Non-pigmented ciliary epithelial cell (primary cell): Measurements from ENCODE around the gene GPS1.

Experiments
- DNase-seq: peaks from one replicate; pipeline ENCODE4 v3.0.0-alpha.2; 2010; ENCODE audit warnings: low read depth

Gene GPS1

DNA sequence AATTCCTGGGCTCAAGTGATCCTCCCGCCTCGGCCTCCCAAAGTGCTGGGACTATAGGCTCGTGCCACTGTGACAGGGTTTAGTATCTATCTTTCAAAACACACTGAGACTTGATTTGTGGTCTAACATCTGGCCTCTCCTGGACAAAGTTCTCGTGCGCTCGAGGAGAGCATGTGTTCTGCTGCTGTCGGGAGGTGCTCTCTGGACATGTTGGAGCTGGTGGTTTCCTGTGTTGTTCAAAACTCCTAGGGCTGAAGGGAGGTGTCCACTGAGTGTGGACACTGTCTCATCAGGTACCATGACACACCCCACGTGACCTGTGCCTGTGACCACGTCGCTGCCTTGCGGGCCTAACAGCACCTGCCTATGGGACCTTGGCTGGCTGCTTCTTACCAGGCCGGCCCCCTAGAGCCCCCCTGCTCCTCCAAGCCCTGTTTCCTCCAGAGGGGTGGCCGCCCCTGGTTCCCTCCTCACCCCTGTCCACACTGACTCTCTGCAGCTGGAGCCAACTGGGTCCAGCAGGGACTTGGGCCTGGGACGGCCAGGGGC lies 5.7 kb upstream of the GPS1 start:
- DNase-seq = no peak

GRCh38 chr17:82046903-82047302 lies 4.8 kb upstream of the GPS1 start:
- DNase-seq = no peak

DNA sequence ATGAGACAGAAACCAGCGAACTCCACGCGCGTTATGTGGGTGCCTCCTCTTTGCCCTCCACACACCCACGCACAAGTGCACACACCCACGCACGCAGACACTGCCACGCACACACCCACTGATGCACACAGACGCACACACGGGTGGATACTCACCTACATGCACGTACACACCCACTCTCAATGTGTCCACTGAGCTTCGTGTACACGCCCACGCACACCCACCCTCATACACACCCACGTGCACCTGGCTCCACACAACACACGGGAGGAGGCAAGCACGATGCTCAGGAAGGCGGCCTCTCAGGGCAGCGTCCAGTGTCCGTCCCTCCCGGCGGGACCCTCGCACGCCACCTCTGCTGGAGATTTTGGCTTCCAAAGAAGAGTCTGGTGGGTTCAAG lies 4.3 kb upstream of the GPS1 start:
- no peak for DNase-seq

DNA sequence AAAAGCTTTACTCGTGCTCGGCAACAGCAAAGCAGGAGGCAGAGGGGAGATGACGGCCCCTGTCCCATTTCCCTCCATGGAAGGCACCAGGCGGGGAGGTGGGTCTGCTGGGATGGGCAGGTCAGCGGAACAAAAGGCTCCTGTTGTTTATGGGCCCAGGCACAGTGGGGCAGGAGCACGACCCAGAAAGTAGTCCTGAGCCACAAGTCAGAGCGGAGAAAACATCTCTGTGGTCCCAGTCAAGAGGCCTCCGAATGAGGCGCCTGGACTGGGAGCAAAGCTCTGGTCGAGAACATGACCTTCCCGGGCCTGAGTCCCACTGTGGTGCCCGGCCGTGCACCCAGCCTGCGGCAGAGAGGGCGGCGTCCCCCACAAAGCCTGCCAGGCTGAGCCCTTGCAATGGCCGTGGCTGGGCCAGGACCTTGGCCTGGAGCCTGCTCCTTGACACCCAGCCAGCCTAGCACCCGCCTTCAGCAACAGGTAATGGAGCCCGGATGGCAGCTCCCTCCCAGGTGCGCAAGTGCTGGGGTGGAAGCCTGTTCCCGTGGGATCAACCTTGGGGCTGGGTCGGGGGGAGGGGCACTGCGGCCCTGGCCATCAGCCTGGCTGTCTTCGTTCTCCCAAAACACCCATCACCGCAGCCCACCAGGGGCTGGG lies 3.7 kb upstream of the GPS1 start:
- DNase-seq = no peak

GRCh38 chr17:82048571-82048971 lies 3.1 kb upstream of the GPS1 start:
- DNase-seq = no peak

- DNase-seq = no peak
Measured at GRCh38 chr17:82049106-82049505, 2.6 kb upstream of the GPS1 start.

- no peak for DNase-seq
Measured at GRCh38 chr17:82049521-82049971, 2.2 kb upstream of the GPS1 start.

DNA sequence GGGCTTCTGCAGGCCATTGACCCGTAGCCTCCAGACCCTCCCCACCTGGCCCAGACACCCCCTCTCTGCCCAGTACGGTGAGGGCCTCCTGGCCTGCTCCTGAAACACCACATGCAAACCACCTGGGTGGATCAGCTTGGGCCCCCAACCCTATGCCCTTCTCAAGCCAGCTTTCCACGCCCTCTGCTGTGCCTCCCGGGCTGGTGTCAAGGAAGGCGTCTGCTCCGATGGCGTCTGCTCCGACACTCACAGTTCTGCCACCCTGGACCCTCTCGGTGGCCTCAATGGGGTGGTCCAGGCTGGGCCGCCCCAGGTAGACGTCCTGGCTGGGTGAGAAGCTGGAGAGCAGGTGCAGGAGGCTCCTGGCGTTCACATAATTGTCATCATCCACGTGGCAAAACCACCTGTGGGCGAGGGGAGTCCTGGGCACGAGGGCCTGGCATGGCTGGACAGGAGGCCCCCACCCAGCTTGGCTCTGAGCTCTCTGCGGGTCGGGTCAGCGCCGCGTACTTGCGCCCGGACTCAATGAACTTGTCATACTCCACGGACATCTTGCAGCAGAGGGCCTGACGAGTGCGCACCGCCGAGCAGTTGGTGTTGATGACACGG lies 1.4 kb upstream of the GPS1 start:
- no peak for DNase-seq

DNA sequence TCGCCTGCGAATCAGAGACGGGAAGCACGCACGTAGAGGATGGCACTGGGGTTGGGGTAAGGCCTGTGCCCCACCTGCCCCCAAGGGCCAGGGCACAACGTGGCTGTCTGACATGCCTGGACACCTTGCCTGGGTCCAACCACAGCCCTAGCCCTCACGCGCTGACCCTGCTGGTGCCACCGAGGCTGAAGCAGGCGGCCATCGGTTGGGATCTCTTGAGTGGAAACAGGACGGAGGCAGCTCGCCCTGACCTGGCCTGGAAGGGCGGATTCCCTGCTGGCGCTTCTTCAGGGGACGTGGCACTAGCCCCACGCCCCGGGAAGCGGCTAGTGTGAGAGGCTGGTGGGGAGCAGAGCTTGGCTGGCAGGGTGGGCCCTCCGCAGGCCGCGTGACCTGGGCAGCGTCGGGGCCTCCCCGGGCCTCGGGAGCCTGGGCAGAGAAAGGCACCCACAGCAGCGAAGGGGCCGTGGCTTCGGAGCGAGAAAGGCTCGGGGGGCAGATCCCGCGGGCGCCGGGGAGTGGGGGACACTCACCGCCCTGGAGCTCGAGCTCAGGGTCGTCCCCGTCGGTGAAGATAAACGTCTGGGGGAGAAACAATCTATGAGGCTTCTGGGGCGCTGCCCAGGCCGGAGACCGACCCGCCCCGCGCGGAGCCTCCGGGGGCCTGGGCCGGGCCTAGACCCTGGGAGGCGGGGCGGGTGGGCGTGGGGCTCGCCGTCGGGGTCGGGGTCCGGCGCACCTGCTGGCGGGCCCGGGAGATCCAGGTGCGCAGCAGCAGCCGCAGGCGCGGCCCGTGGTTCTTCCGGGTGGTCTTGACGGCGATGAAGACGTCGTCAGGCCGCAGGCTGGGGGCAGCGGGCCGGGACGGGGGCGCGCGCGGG lies 697 bp upstream of the GPS1 start:
- DNase-seq = no peak

- no peak for DNase-seq
Measured at GRCh38 chr17:82052638-82053059, 951 bp downstream of the GPS1 start.

- no peak for DNase-seq
Measured at GRCh38 chr17:82053130-82053529, 1.4 kb downstream of the GPS1 start.

DNA sequence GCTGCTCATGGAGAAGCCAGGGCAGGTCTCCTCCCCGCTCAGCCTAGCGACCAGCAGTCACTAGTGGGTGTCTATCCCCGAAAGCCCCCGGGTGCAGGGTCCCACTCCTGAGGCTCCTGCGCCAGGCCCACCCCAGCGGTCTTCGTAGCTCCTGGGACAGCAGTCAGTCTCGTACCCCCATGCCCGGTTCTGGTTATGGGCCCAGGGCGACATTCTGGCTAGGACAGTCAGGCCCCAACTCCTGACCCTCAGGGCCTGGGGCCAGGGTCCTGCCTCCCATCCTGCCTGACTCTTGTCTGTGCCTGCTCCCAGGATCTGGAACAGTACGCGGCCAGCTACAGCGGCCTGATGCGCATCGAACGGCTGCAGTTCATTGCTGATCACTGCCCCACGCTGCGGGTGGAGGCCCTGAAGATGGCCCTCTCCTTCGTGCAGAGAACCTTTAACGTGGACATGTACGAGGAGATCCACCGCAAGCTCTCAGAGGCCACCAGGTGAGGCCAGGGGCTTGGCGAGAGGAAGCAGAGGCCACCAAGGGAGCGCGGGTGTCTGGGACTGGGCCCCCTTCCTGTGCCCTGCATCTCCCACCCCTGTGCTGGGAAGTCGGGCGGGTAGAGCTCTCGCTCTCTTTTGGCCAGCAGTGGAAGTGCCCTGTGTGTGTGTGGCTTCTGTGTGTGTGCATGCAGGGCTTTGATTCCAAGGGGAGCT lies 2.0 kb downstream of the GPS1 start:
- no peak for DNase-seq

GRCh38 chr17:82054351-82055022 lies 2.8 kb downstream of the GPS1 start:
- no peak for DNase-seq

GRCh38 chr17:82055023-82055964 lies 3.6 kb downstream of the GPS1 start:
- no peak for DNase-seq

GRCh38 chr17:82055965-82056728 lies 4.4 kb downstream of the GPS1 start:
- no peak for DNase-seq

GRCh38 chr17:82056729-82057621 lies 5.3 kb downstream of the GPS1 start:
- DNase-seq = no peak

DNA sequence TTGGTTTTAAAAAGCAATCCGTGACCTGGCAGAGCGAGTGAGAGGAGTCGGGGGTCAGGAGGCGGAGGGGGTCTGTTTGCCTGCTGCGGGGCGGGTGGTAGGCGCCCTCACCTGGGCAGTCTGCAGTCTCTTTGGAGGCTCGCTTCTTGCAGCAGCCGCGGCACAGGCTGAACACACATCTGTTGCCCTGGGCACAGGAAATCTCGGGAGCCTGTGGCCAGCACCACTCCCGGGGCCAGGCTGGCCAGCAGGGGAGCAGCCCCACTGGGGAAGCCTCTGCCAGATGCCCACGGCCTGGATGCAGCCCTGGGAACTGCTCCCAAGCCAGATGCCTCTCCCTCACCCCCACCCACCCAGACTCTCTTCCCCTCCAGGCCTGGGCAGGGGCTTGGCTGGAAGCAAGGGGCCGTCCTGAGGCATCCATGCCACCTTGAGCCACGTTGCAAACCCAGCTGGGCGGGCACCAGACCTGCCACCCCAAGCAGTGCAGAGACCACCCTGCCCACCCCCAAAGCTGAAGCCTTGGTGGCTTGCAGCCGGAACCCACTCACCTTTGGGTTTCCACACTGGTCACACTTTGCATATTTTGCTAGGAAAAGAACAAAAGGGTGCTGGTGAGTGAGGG lies 6.6 kb downstream of the GPS1 start:
- DNase-seq = no peak

DNA sequence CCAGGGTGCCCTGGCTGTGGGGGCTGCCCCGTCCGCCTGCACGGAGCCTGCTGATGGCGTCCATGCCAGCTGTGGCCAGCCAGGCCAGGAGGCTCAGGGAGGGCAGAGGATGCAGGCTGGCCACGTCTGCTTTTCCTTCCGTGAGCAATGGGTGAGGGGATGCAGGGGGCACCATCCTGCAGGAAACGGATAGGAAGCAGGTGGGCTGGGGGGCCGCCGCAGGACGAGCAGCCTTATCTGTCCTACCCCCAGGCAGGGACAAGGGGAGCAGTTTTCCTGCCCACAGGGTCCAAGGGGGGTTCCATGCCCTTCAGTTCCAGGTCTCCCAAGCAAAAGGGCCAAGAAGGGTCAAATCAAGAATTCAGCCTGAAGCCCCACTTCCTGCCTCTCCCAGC lies 7.2 kb downstream of the GPS1 start:
- no peak for DNase-seq
